NCI-H1092 (cell line): ENCODE measurements around the gene GPC1.
"Not testable (repeated sequence)": the region's sequence is repeated elsewhere in the genome, so short reads cannot be mapped to it uniquely, and the experiment has no call there.

ENCODE experiments used
- DNase-seq: peaks from one replicate; lab custom pipeline; 2025; lab: John Stamatoyannopoulos, UW

GPC1 gene, protein sequence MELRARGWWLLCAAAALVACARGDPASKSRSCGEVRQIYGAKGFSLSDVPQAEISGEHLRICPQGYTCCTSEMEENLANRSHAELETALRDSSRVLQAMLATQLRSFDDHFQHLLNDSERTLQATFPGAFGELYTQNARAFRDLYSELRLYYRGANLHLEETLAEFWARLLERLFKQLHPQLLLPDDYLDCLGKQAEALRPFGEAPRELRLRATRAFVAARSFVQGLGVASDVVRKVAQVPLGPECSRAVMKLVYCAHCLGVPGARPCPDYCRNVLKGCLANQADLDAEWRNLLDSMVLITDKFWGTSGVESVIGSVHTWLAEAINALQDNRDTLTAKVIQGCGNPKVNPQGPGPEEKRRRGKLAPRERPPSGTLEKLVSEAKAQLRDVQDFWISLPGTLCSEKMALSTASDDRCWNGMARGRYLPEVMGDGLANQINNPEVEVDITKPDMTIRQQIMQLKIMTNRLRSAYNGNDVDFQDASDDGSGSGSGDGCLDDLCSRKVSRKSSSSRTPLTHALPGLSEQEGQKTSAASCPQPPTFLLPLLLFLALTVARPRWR

DNA sequence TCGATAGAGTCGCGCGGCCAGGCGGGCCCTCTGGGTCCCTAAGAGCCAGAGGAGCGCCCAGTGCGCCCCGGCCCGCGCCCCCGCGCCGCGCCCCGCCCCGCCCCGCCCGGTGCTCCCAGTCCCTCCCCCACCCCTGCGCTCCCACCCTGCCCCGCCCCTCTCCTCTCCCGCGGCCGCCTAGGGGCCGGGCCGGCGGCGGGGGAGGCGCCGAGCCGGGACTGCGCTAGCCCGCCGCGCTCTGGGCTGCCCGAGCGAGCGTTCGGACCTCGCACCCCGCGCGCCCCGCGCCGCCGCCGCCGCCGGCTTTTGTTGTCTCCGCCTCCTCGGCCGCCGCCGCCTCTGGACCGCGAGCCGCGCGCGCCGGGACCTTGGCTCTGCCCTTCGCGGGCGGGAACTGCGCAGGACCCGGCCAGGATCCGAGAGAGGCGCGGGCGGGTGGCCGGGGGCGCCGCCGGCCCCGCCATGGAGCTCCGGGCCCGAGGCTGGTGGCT is at the start of gene GPC1:
TSS of gene GPC1 (plus strand) at position 207 of the 491 bp plus-strand sequence. CDS start at position 463, 256 bp downstream.
- peak; percentile 53 for DNase-seq

DNA sequence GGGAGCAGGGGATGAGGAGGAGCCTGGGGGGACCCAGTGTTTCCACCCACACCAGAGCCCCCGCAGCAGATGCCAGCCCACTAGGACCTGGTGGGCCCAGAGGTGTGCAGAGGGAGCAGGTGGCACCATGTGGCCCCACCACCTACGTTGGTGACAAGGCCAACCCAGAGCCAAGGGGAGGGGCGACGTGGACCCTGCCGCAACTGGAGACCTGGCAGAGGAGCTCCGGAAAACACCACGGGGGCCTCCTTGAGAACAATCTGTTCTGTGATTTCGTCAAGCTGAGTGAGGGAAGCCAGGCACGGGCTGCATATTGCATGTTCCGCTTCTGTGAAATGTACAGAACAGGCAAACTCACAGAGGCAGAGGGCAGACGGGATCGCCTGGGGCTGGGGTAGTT is 49.1 kb upstream of the GPC1 start:
- no peak for DNase-seq

GRCh38 chr2:240386743-240387142 is 48.7 kb upstream of the GPC1 start:
- not testable (repeated sequence) for DNase-seq

- no peak for DNase-seq
Observed at GRCh38 chr2:240387325-240387668, 48.2 kb upstream of the GPC1 start.

- no peak for DNase-seq
Observed at GRCh38 chr2:240387669-240388358, 47.6 kb upstream of the GPC1 start.

DNA sequence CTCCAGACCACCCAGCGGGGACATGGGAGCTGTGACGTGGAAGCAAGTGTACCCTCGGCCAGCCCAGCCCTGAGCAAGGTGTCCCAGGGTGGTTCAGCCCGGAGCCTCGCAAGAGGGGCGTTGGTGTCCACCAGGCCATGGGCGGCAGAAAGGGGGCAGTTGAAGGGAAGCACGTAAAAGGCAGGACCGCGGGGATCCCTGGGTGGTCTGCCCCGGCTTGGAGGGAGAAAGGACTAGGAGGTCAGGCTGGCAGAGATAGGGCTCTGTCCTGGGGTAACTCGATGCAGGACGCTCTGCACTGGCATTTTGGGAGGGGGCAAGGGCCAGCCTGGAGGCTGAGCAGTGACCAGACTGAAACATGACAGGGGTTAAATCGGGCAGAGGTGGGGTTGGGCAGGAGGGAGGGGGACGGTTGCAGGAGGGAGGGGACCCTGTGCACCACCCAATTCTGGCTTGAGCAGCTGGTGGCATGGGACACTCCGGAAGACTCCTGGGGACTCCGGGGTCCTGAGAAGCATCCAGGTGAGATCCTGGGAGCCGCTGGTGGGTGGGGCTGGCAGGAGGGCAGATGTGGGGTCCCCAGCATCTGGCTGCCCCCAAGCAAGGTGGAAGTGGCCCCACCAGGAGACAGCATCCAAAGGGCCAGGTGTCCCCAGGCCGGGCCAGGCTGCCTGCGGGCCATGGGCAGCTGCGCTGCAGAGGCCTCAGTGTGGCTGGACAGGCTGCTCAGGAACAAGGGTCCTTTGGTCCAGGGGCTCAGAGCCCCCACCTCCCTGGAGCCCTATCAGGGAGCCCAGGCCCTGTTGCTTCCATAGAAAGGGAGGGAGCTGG is 46.8 kb upstream of the GPC1 start:
- no peak for DNase-seq

DNA sequence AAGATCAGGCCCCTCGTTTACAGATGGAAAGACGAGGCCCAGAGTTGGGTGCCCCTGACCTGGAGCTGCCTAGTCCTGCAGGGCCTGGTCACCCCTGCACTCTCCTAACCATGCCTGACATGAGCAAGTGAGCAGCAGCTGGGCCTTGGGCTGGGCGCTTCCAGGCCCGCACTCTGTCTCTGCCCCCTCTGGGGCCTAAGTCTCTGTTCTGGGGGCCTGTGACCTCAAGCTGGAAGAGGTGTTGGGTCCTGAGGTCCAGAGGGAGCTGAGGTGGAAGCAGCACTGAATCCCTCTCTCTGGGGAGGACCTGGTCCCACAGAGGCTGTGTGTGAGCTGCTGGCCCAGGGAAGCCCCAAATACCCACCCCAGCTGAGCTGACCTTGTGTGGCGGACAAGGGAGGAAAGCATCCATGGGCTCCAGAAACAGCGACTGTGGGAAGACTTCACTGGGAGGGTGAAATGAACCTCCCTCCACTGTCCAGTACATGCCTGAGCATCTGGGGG is 46.1 kb upstream of the GPC1 start:
- no peak for DNase-seq

DNA sequence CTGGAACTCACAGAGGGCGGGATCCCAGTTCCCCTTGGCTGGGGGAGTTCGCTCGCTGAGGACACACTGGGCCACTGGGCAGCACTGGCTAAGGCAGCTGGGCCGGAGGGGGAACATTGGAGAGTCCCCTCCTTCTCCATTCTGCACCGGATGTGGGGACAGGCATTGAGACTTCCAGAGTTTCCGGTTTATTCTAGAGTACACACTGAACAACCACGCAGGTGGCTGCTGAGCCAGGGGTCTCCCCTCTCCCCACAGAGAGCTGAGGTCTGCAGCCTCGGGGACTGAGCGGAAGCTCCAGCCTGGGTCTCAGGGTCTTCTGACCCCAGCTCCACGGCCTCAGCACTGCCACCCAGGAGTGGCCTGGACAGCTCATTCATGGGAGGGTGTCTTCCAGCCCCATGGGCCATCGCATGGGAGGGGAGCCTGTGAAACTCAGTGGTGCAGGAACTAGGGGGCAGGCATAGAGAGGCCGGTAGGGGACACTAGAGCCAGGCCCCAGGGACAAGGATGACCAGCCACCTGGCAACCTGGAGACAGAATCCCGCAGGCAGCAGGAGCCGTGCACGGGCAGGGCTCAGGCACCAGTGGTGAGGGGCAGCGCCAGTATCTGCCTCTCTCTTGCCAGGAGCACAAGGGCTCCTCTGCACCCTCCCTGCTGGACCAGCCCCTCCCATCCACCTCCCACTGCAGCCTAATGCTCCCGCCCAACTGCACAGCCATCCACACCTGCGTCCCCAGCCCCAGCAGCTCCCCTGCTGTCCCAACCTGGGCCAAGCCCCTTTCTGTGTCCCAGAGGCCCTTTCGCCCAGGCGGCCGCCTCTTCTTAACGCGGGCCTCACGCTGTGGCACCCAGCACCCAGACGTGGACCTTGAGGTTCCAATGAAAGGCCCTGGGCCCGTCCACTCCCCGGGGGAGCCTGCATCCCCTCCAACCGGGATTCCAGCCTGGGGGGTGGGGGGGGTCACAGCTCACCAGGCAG is 45.1 kb upstream of the GPC1 start:
- DNase-seq: no peak

DNA sequence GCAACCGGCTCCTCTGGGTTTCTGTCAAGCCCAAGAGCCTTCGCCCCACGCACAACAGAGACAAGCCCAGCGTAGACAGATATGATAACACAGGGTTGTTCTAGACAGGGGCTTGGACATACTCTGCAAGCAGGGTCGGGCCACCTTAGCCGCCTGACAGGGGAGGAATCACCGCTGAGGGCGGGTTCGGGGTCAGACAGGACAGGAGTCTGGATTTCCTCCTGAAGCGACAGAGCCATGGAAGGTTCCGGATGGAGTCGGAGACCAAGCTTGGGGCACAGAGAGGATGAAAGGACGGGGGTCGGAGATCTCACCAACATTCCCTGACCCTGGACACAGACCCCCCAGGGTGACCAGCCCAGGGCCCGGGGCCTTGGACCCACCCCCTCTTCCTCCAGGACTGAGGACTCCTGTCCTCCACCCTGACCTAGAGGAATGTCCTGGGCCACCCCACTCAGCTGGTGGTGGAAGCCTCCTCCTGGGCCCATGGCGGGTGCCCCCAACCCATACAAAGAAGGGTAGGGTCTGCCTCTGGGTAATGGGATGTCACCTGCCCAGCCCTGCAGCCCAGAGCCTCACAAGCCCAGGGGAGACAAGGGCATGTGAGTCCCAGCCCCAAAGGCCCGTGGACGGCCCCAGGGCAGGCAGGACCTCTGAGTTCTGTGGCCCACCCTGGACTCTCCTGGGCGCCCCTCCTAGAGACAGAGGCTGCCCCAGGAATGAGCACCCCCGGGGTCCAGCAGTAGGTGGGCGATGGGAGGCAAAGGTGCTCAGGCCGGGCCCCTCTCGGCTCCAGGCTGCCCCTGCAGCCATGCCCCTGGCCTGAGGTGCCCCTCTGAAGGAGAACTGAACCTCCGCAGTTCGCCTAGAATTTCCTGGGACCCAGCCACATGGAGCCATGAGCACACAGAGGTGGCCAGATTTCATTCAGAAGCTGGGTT is 44.1 kb upstream of the GPC1 start:
- DNase-seq: no peak

- no peak for DNase-seq
Observed at GRCh38 chr2:240392084-240392947, 43.1 kb upstream of the GPC1 start.

DNA sequence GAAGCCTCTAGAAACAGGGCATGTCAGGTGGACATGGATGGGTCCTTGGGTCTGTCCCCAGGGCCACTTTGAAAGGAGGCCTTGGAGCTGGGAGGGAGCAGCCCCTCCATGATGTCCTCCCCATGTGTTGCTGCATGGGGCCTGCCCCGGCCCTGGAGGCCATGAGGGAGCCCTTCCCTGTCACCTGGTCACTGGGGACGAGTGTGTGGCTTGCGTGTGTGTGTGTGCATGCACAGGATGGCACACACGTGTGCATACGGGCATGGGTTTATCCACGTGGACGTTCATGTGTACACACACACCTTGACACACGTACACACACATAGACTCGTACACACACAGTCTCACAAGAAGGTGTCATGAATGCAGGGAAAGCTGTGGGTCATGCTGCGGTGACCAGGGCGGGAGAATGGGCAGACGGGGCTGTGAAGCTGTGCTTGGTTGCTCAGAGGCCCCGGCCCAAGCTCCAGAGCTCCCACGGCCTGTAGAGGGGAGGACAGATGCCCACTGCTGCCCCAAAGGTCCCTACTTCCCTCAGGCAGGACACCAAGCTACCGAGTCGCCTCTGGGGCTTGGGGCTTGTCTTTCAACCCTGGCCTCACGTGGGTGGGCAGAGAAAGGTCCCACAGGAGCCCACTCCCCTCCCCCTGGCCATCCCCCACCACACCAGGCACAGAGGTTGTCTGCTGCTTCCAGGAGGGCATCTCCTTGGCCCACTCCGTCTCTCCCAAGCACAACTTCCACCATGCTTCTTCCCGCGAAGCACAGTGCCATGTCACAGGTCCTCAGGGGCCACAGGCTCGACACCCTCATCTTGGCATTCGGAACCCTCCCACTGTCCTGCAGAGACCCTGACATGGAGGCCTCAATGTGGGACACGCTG is 42.3 kb upstream of the GPC1 start:
- no peak for DNase-seq

DNA sequence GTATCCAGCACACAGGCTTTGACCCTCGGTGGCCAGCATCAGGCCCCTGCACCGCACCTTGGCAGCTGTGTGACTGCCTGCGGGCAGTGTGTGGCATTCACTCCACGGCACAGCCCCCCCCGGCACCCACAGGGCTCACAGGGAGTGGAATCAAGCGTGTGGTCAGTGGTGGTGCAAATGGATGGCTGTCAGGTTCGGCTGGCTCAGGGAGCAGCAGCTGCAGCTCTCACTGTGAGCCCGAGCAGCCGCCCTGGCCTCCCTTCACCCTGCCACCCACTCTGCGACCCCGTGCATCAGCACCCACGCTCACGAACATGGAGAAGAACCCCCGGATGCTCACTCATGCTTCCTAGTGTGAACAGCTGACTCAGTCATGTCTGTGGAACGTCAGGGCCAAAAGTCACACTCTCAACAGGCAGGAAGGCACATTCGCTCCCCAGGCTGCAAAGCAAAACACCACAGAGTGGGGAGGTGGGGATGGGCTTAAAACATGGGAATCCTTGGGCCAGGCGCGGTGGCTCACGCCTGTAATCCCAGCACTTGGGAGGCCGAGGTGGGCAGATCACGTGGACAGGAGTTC is 41.5 kb upstream of the GPC1 start:
- no peak for DNase-seq

- DNase-seq: no peak
Observed at GRCh38 chr2:240394549-240394948, 40.9 kb upstream of the GPC1 start.

GRCh38 chr2:240395448-240395847 is 40.0 kb upstream of the GPC1 start:
- DNase-seq: no peak

GRCh38 chr2:240395896-240396622 is 39.4 kb upstream of the GPC1 start:
- DNase-seq: no peak
